ENCODE measurements around the gene MRGPRD.

DNA sequence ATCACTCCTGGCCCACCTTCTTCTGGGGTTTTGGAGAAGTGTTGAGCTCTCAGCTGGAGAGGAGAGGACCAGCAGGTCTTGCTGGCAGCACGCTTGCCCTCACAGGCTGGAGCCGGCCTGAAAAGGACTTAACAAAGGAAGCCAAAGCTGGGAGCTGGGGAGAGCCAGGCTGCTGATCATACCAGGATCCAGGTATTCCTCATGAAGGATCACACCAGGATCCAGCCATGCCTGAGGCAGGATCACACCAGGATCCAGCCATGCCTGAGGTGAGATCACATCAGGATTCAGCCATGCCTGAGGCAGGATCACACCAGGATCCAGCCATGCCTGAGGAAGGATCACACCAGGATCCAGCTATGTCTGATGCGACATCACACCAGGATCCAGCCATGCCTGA lies 17.0 kb downstream of the MRGPRD start:
- TF ChIP-seq, protein P1, sequence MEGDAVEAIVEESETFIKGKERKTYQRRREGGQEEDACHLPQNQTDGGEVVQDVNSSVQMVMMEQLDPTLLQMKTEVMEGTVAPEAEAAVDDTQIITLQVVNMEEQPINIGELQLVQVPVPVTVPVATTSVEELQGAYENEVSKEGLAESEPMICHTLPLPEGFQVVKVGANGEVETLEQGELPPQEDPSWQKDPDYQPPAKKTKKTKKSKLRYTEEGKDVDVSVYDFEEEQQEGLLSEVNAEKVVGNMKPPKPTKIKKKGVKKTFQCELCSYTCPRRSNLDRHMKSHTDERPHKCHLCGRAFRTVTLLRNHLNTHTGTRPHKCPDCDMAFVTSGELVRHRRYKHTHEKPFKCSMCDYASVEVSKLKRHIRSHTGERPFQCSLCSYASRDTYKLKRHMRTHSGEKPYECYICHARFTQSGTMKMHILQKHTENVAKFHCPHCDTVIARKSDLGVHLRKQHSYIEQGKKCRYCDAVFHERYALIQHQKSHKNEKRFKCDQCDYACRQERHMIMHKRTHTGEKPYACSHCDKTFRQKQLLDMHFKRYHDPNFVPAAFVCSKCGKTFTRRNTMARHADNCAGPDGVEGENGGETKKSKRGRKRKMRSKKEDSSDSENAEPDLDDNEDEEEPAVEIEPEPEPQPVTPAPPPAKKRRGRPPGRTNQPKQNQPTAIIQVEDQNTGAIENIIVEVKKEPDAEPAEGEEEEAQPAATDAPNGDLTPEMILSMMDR (IDR thresholded peaks at IDR 0.05), result no peak
- no peak for TF ChIP-seq POLR2A (IDR thresholded peaks at IDR 0.05)

Measured in thyroid gland (tissue), 4 donors.